Keratinocyte (primary cell): ENCODE results near the gene IGSF1. TPM values are rescaled to one million over a fixed set of nuclear protein-coding genes. Genes with fewer than 3 reads are reported as not detected.

Source experiments
- DNase-seq: peaks from one replicate; pipeline ENCODE4 v3.0.0-alpha.2; 2011; ENCODE audit warnings: low read depth, missing footprints, low spot score
- FAIRE-seq: peaks from 2 replicates; lab custom pipeline; 2011; peaks lifted over from hg19 to GRCh38; lab: Jason Lieb, UNC
- H2AFZ ChIP-seq: 2 replicates; pipeline ENCODE4 v1.6.0; 2012; ENCODE audit warnings: low read length, control low read depth, inconsistent platforms; ENCODE audit not compliant: control insufficient read depth
- H3K27ac ChIP-seq: 2 replicates; pipeline ENCODE4 v1.5.1; 2011; ENCODE audit warnings: low read length; ENCODE audit not compliant: control insufficient read depth, insufficient read depth
- H3K27me3 ChIP-seq: 3 replicates; pipeline ENCODE4 v1.6.0; 2011; ENCODE audit warnings: low read length; ENCODE audit not compliant: control insufficient read depth, insufficient read depth; ENCODE audit errors: extremely low read depth
- H3K36me3 ChIP-seq, 2 experiments: 2 replicates in 1 of 2; 3 replicates in 1 of 2; pipeline ENCODE4 v1.5.1; 2011; ENCODE audit warnings: low read length in 2 of 2, mild to moderate bottlenecking in 1 of 2; ENCODE audit not compliant: control insufficient read depth in 2 of 2, insufficient read depth in 2 of 2; ENCODE audit errors: extremely low read depth in 1 of 2
- H3K4me1 ChIP-seq: 3 replicates; pipeline ENCODE4 v1.5.1; 2011; ENCODE audit warnings: low read length; ENCODE audit not compliant: control insufficient read depth, insufficient read depth; ENCODE audit errors: extremely low read depth
- H3K4me2 ChIP-seq: 3 replicates; pipeline ENCODE4 v1.6.0; 2011; ENCODE audit warnings: low read depth, low read length; ENCODE audit not compliant: control insufficient read depth, insufficient read depth; ENCODE audit errors: extremely low read depth
- H3K4me3 ChIP-seq, 3 experiments: fragments of 200-600 bp in 1 of 3; sonication (generic) in 1 of 3; 2 replicates in 2 of 3; 3 replicates in 1 of 3; pipeline ENCODE4 v1.5.1; 2011 to 2016; ENCODE audit warnings: low read length in 3 of 3, mild to moderate bottlenecking in 3 of 3, control low read depth in 2 of 3, inconsistent platforms in 1 of 3, low read depth in 1 of 3, mixed read lengths in 1 of 3, mixed run types in 1 of 3, moderate library complexity in 1 of 3; ENCODE audit not compliant: control insufficient read depth in 2 of 3, insufficient read depth in 2 of 3; ENCODE audit errors: extremely low read depth in 1 of 3
- H3K79me2 ChIP-seq: 2 replicates; pipeline ENCODE4 v1.6.0; 2012; ENCODE audit warnings: low read length; ENCODE audit not compliant: control insufficient read depth, insufficient read depth
- H3K9ac ChIP-seq: 3 replicates; pipeline ENCODE4 v1.6.0; 2011; ENCODE audit warnings: low read length; ENCODE audit not compliant: control insufficient read depth, insufficient read depth; ENCODE audit errors: extremely low read depth
- H3K9me1 ChIP-seq: 3 replicates; pipeline ENCODE4 v1.6.0; 2011; ENCODE audit warnings: low read length; ENCODE audit not compliant: control insufficient read depth, insufficient read depth; ENCODE audit errors: extremely low read depth
- H3K9me3 ChIP-seq: 2 replicates; pipeline ENCODE4 v1.5.1; 2012; ENCODE audit warnings: low read depth, low read length; ENCODE audit not compliant: control insufficient read depth
- H4K20me1 ChIP-seq: 3 replicates; pipeline ENCODE4 v1.6.0; 2011; ENCODE audit warnings: low read length; ENCODE audit not compliant: control insufficient read depth, insufficient read depth; ENCODE audit errors: extremely low read depth
- EZH2 ChIP-seq: IDR thresholded peaks from one replicate; pipeline ENCODE4 v1.6.1; 2012; ENCODE audit warnings: inconsistent platforms, mild to moderate bottlenecking, low read length, moderate library complexity
- dilution Hi-C: fragments of 300-500 bp; cut with MboI; formaldehyde crosslinking; loops from one replicate; pipeline ENCODE4 v1.7.0; 2020; ENCODE audit warnings: low sequenced_read_pairs; ENCODE audit not compliant: extremely low pct_ligation_motif_present
- polyA plus RNA-seq, 5 experiments: library from polyadenylated mRNA; depleted of rRNA in 3 of 5; stranded (reverse) in 3 of 5; stranded (forward) in 1 of 5; unstranded in 1 of 5; fragments of >200 nt; gene quantifications; 1 replicate in 1 of 5; 2 replicates in 3 of 5; 3 replicates in 1 of 5; pipeline versions ENCODE4 v1.2.1 to v1.2.3, GENCODE V29; 2011 to 2012; ENCODE audit warnings: missing spikeins in 2 of 5, low read depth in 1 of 5, low replicate concordance in 1 of 5
- TF ChIP-seq, protein P1 (sequence below), 3 experiments: IDR thresholded peaks in 1 of 3; conservative IDR thresholded peaks in 1 of 3; optimal IDR thresholded peaks in 1 of 3; 2 replicates in 2 of 3; 3 replicates in 1 of 3; pipeline versions ENCODE3 to v1.5.1; 2011; ENCODE audit warnings: low read length in 3 of 3, mild to moderate bottlenecking in 3 of 3, moderate library complexity in 2 of 3, control low read depth in 1 of 3, inconsistent platforms in 1 of 3; ENCODE audit not compliant: insufficient read depth in 2 of 3; ENCODE audit errors: extremely low read depth in 1 of 3

Gene IGSF1
- polyA plus RNA-seq, 1 donor (not counting 4 experiments of a cell fraction or from before 2014, with no cell fraction given): not detected

GRCh38 chrX:131273011-131273410 is 16.1 kb downstream of the IGSF1 start:
- H3K9me1 ChIP-seq: no peaks in the 10 kb centered on the region
- dilution Hi-C loops: no loop called here

GRCh38 chrX:131271826-131272225 is 17.3 kb downstream of the IGSF1 start:
- H2AFZ ChIP-seq: no peak overlapping the region
- H3K27ac ChIP-seq: no peak overlapping the region
- no peaks in the 10 kb centered on the region for H3K4me1 ChIP-seq
- H4K20me1 ChIP-seq: no peaks in the 10 kb centered on the region
- H3K4me3 ChIP-seq: no peak overlapping the region
- no peak for FAIRE-seq
- H3K9me3 ChIP-seq: no peaks in the 10 kb centered on the region
- H3K36me3 ChIP-seq: no peaks in the 10 kb centered on the region
- no peaks in the 10 kb centered on the region for H3K9me1 ChIP-seq
- no peak for DNase-seq
- TF ChIP-seq, protein P1, sequence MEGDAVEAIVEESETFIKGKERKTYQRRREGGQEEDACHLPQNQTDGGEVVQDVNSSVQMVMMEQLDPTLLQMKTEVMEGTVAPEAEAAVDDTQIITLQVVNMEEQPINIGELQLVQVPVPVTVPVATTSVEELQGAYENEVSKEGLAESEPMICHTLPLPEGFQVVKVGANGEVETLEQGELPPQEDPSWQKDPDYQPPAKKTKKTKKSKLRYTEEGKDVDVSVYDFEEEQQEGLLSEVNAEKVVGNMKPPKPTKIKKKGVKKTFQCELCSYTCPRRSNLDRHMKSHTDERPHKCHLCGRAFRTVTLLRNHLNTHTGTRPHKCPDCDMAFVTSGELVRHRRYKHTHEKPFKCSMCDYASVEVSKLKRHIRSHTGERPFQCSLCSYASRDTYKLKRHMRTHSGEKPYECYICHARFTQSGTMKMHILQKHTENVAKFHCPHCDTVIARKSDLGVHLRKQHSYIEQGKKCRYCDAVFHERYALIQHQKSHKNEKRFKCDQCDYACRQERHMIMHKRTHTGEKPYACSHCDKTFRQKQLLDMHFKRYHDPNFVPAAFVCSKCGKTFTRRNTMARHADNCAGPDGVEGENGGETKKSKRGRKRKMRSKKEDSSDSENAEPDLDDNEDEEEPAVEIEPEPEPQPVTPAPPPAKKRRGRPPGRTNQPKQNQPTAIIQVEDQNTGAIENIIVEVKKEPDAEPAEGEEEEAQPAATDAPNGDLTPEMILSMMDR (optimal IDR thresholded peaks at IDR 0.05 in 1 of 3, IDR thresholded peaks at IDR 0.05 in 1 of 3, conservative IDR thresholded peaks at IDR 0.05 in 1 of 3; ENCODE audit: extremely low read depth in 1 of 3, insufficient read depth in 2 of 3, low read length in 3 of 3): no peak
- no peak for TF ChIP-seq EZH2
- no peaks in the 10 kb centered on the region for H3K79me2 ChIP-seq
- no peak overlapping the region for H3K9ac ChIP-seq
- no peak overlapping the region for H3K4me2 ChIP-seq
- dilution Hi-C loops: no loop called here
- H3K27me3 ChIP-seq: no peaks in the 10 kb centered on the region

More at GRCh38 chrX:131273011-131273410, 16.1 kb downstream of the IGSF1 start:
- H3K79me2 ChIP-seq: no peaks in the 10 kb centered on the region
- no peak overlapping the region for H2AFZ ChIP-seq
- no peak overlapping the region for H3K27ac ChIP-seq
- H4K20me1 ChIP-seq: no peaks in the 10 kb centered on the region
- no peak for FAIRE-seq
- no peaks in the 10 kb centered on the region for H3K27me3 ChIP-seq
- H3K4me3 ChIP-seq: no peak overlapping the region
- no peak overlapping the region for H3K9ac ChIP-seq
- H3K4me2 ChIP-seq: no peak overlapping the region
- H3K36me3 ChIP-seq: no peaks in the 10 kb centered on the region
- H3K4me1 ChIP-seq: no peaks in the 10 kb centered on the region
- no peak for TF ChIP-seq EZH2
- TF ChIP-seq, protein P1 (optimal IDR thresholded peaks at IDR 0.05 in 1 of 3, IDR thresholded peaks at IDR 0.05 in 1 of 3, conservative IDR thresholded peaks at IDR 0.05 in 1 of 3; ENCODE audit: extremely low read depth in 1 of 3, insufficient read depth in 2 of 3, low read length in 3 of 3): no peak
- no peak for DNase-seq
- H3K9me3 ChIP-seq: no peaks in the 10 kb centered on the region
